Endothelial cell of umbilical vein (primary cell): ENCODE results near the gene SEZ6L. TPM values are rescaled to one million over a fixed set of nuclear protein-coding genes. Genes with fewer than 3 reads are reported as not detected.

Source experiments
- BruUV-seq: library from RNA; stranded (reverse); fragments of 400-500 nt; replicated peaks from 2 replicates; lab custom pipeline; 2021; lab: Mats Ljungman, UMichigan
- CTCF ChIA-PET: fragments of 300-600, 350-600 bp; sonication (Branson Sonifier 250); formaldehyde crosslinking; loops from one replicate; lab custom pipeline; 2021; ENCODE audit warnings: antibody characterized with exemption, inconsistent platforms; lab: Charles Lee
- POLR2A ChIA-PET: fragments of 300-600, 350-600 bp; sonication (Branson Sonifier 250); formaldehyde crosslinking; loops from one replicate; lab custom pipeline; 2021; ENCODE audit warnings: antibody characterized with exemption, inconsistent platforms; lab: Charles Lee
- DNase-seq: peaks from one replicate; pipeline ENCODE4 v3.0.0-alpha.2; 2011; ENCODE audit warnings: low read depth, low spot score
- FAIRE-seq: peaks from 2 replicates; lab custom pipeline; 2011; peaks lifted over from hg19 to GRCh38; lab: Jason Lieb, UNC
- H2AFZ ChIP-seq: 2 replicates; pipeline ENCODE4 v1.6.0; 2012; ENCODE audit warnings: low read depth, low read length, control low read depth, inconsistent platforms
- H3K27ac ChIP-seq: 2 replicates; pipeline ENCODE4 v1.5.1; 2011; ENCODE audit warnings: low read depth, mild to moderate bottlenecking, control low read depth, low read length, moderate library complexity; ENCODE audit not compliant: insufficient read depth
- H3K27me3 ChIP-seq, 2 experiments: 2 replicates each; pipeline versions ENCODE4 v1.6.0 to v1.6.1; 2011; ENCODE audit warnings: low read length in 2 of 2, mixed read lengths in 1 of 2; ENCODE audit not compliant: control insufficient read depth in 2 of 2, insufficient read depth in 2 of 2
- H3K36me3 ChIP-seq, 2 experiments: 2 replicates in 1 of 2; 3 replicates in 1 of 2; pipeline ENCODE4 v1.5.1; 2011; ENCODE audit warnings: low read length in 2 of 2, mild to moderate bottlenecking in 1 of 2, moderate library complexity in 1 of 2; ENCODE audit not compliant: control insufficient read depth in 2 of 2, insufficient read depth in 2 of 2; ENCODE audit errors: extremely low read depth in 1 of 2
- H3K4me1 ChIP-seq: 3 replicates; pipeline ENCODE4 v1.5.1; 2011; ENCODE audit warnings: mild to moderate bottlenecking, low read length; ENCODE audit not compliant: control insufficient read depth, insufficient read depth; ENCODE audit errors: extremely low read depth
- H3K4me2 ChIP-seq: 2 replicates; pipeline ENCODE4 v1.6.1; 2011; ENCODE audit warnings: low read length, control low read depth, mixed read lengths; ENCODE audit not compliant: insufficient read depth
- H3K4me3 ChIP-seq, 3 experiments: fragments of 200-600 bp in 1 of 3; sonication (generic), shearing (Covaris generic) in 1 of 3; replicated peaks in 1 of 3; 2 replicates each; pipeline ENCODE4 v1.5.1; 2011 to 2016; ENCODE audit warnings: control low read depth in 3 of 3, low read length in 3 of 3, mild to moderate bottlenecking in 2 of 3, inconsistent platforms in 1 of 3, low read depth in 1 of 3, moderate library complexity in 1 of 3; ENCODE audit not compliant: insufficient read depth in 1 of 3
- H3K79me2 ChIP-seq: 2 replicates; pipeline ENCODE4 v1.6.0; 2012; ENCODE audit warnings: low read length, inconsistent platforms; ENCODE audit not compliant: control insufficient read depth, insufficient read depth
- H3K9ac ChIP-seq: replicated peaks from 2 replicates; pipeline ENCODE3; 2011; ENCODE audit warnings: low read length, control low read depth; ENCODE audit not compliant: insufficient read depth; ENCODE audit errors: extremely low read depth
- H3K9me1 ChIP-seq: replicated peaks from 3 replicates; pipeline ENCODE4 v1.6.0; 2011; ENCODE audit warnings: mild to moderate bottlenecking, low read length; ENCODE audit not compliant: control insufficient read depth, insufficient read depth; ENCODE audit errors: extremely low read depth
- H3K9me3 ChIP-seq: replicated peaks from 2 replicates; pipeline ENCODE4 v1.5.1; 2012; ENCODE audit warnings: low read length, inconsistent platforms; ENCODE audit not compliant: control insufficient read depth, insufficient read depth
- H4K20me1 ChIP-seq: replicated peaks from 2 replicates; pipeline ENCODE3; 2011; ENCODE audit warnings: mild to moderate bottlenecking, low read length; ENCODE audit not compliant: control insufficient read depth, insufficient read depth; ENCODE audit errors: extremely low read depth
- CTCF ChIP-seq, 2 donors: IDR thresholded peaks; 1 replicate in 1 of 2; 2 replicates in 1 of 2; pipeline ENCODE4 v1.5.1; 2011; ENCODE audit warnings: low read length in 2 of 2, mild to moderate bottlenecking in 2 of 2, moderate library complexity in 2 of 2, control low read depth in 1 of 2, inconsistent platforms in 1 of 2, low read depth in 1 of 2; ENCODE audit not compliant: insufficient read depth in 1 of 2; ENCODE audit errors: extremely low read depth in 1 of 2
- EZH2 ChIP-seq: IDR thresholded peaks from 2 replicates; pipeline ENCODE4 v1.6.1; 2012; ENCODE audit warnings: borderline replicate concordance, low read depth, mild to moderate bottlenecking, moderate library complexity, low read length, inconsistent platforms; ENCODE audit not compliant: severe bottlenecking
- FOS ChIP-seq: IDR thresholded peaks from 2 replicates; pipeline ENCODE4 v1.6.1; 2011; ENCODE audit warnings: mild to moderate bottlenecking, low read length, moderate library complexity, borderline replicate concordance; ENCODE audit not compliant: insufficient read depth
- GATA2 ChIP-seq: IDR thresholded peaks from 2 replicates; pipeline ENCODE4 v1.7.0; 2011; ENCODE audit warnings: low read depth, mild to moderate bottlenecking, moderate library complexity, mixed read lengths, low read length; ENCODE audit not compliant: insufficient read length, insufficient read depth
- JUN ChIP-seq: IDR thresholded peaks from 2 replicates; pipeline ENCODE4 v1.6.1; 2011; ENCODE audit warnings: borderline replicate concordance, low read depth; ENCODE audit not compliant: insufficient read length, insufficient read depth
- MAX ChIP-seq: IDR thresholded peaks from 2 replicates; pipeline ENCODE4 v1.6.1; 2011; ENCODE audit not compliant: insufficient read depth, insufficient read length
- MYC ChIP-seq: IDR thresholded peaks from one replicate; pipeline ENCODE4 v1.6.1; 2011; ENCODE audit warnings: mild to moderate bottlenecking, low read depth, low read length
- POLR2A ChIP-seq: IDR thresholded peaks from 2 replicates; pipeline ENCODE4 v1.6.1; 2012; ENCODE audit warnings: low read depth, mild to moderate bottlenecking, control low read depth, low read length
- POLR2AphosphoS5 ChIP-seq: IDR thresholded peaks from 2 replicates; pipeline ENCODE4 v1.6.1; 2012; ENCODE audit warnings: low read depth, mild to moderate bottlenecking, control low read depth, low read length, moderate library complexity; ENCODE audit not compliant: insufficient read depth
- dilution Hi-C: fragments of 300-500 bp; cut with MboI; formaldehyde crosslinking; loops from one replicate; pipeline ENCODE4 v1.15.0; 2019; ENCODE audit warnings: low sequenced_read_pairs; ENCODE audit not compliant: extremely low pct_ligation_motif_present
- intact Hi-C: fragments of 100-400 bp; cut with micrococcal nuclease; formaldehyde crosslinking; loops from one replicate; pipeline ENCODE4 v1.10.0; 2022
- polyA plus RNA-seq, 4 experiments: library from polyadenylated mRNA; depleted of rRNA in 3 of 4; stranded (reverse) in 3 of 4; unstranded in 1 of 4; fragments of >200 nt; gene quantifications; 2 replicates each; pipeline versions ENCODE4 v1.2.1 to v1.2.3, GENCODE V29; 2011 to 2012; ENCODE audit warnings: missing spikeins in 1 of 4
- total RNA-seq: library from RNA; stranded (reverse); gene quantifications from 2 replicates; pipeline ENCODE4 v1.2.3, GENCODE V29; 2021

Gene SEZ6L
- total and polyA plus RNA-seq, 2 donors (not counting 3 experiments of a cell fraction or from before 2014, with no cell fraction given), result not detected

GRCh38 chr22:26323013-26323412 lies 153.8 kb downstream of the SEZ6L start:
- ChIA-PET POLR2A (no interaction called here), CTCF (interaction anchor here (1.3 kb wide), 1 partner anchor 860 kb away, joined by 4 read pairs; no protein-coding TSS in a partner anchor)
- Histone ChIP-seq H3K79me2 (no peaks in the 10 kb centered on the region), H3K4me2 (no peak overlapping the region), H3K9me3 (no peaks in the 10 kb centered on the region), H3K27me3 (no peaks in the 10 kb centered on the region), H3K27ac (no peak overlapping the region), H3K9me1 (no peaks in the 10 kb centered on the region), H2AFZ (no peak overlapping the region), H3K4me3 (no peak overlapping the region), H3K4me1 (no peaks in the 10 kb centered on the region), H4K20me1 (no peaks in the 10 kb centered on the region), H3K9ac (no peak overlapping the region), H3K36me3 (no peaks in the 10 kb centered on the region)
- intact Hi-C loops, result no loop called here
- TF ChIP-seq JUN (no peak), FOS (no peak), MYC (no peak), POLR2AphosphoS5 (no peak), CTCF (IDR thresholded peaks at IDR 0.05; ENCODE audit: extremely low read depth in 1 of 2, insufficient read depth in 1 of 2, low read depth in 1 of 2, low read length in 2 of 2) (no peak), GATA2 (no peak), MAX (no peak), EZH2 (no peak), POLR2A (no peak)
- FAIRE-seq (no peak), DNase-seq (no peak)
- dilution Hi-C loops, result no loop called here
- no TSS peak for BruUV-seq
